ENCODE data around the gene ATP6V1F.

ATP6V1F gene

GRCh38 chr7:128858380-128859231, 4.0 kb upstream of the ATP6V1F start:
- TF ChIP-seq FOXK2 (IDR thresholded peaks at IDR 0.05) (no peak), PKNOX1 (IDR thresholded peaks at IDR 0.05) (no peak), SP1 (IDR thresholded peaks at IDR 0.05) (no peak), BHLHE40 (IDR thresholded peaks at IDR 0.05; ENCODE audit: borderline replicate concordance) (no peak), SUZ12 (IDR thresholded peaks at IDR 0.05) (no peak), HDGF (IDR thresholded peaks at IDR 0.05; ENCODE audit: borderline replicate concordance) (no peak)
- ChIA-PET POLR2A (no interaction called here), CTCF (no interaction called here)
- no peak for DNase-seq (ENCODE audit: extremely low spot score)

- POLR2A ChIA-PET: interaction anchor here (0.8 to 2.1 kb wide), 4 partner anchors 10 to 119 kb away, joined by 3 to 6 read pairs (median 3); no protein-coding TSS in a partner anchor
- CTCF ChIA-PET: interaction anchor here (0.5 to 1.5 kb wide), 5 partner anchors 21 to 1151 kb away, joined by 3 to 5 read pairs (median 3); no protein-coding TSS in a partner anchor
Measured at GRCh38 chr7:128859232-128860157, 3.2 kb upstream of the ATP6V1F start.

GRCh38 chr7:128860158-128861073, 2.2 kb upstream of the ATP6V1F start:
- ChIA-PET POLR2A (interaction anchor here (1.0 to 2.1 kb wide), 3 partner anchors 16 to 120 kb away, joined by 3 to 6 read pairs (median 3); no protein-coding TSS in a partner anchor), CTCF (interaction anchor here (0.6 to 1.5 kb wide), 4 partner anchors 20 to 1151 kb away, joined by 3 to 5 read pairs (median 4); no protein-coding TSS in a partner anchor)

More at GRCh38 chr7:128859232-128860157, 3.2 kb upstream of the ATP6V1F start:
- no peak for TF ChIP-seq ZNF384 (IDR thresholded peaks at IDR 0.05)
- no peak for TF ChIP-seq SP1 (IDR thresholded peaks at IDR 0.05)
- TF ChIP-seq CTBP1 (IDR thresholded peaks at IDR 0.05; ENCODE audit: borderline replicate concordance): no peak
- no peak for TF ChIP-seq TARDBP (IDR thresholded peaks at IDR 0.05)
- no peak for TF ChIP-seq NFRKB (IDR thresholded peaks at IDR 0.05)
- no peak for TF ChIP-seq SUZ12 (IDR thresholded peaks at IDR 0.05)
- no peak for TF ChIP-seq L3MBTL2 (conservative IDR thresholded peaks at IDR 0.05)
- no peak for TF ChIP-seq PKNOX1 (IDR thresholded peaks at IDR 0.05)
- no peak for TF ChIP-seq HDGF (IDR thresholded peaks at IDR 0.05; ENCODE audit: borderline replicate concordance)
- TF ChIP-seq ELF4 (IDR thresholded peaks at IDR 0.05): no peak
- TF ChIP-seq FOXM1 (IDR thresholded peaks at IDR 0.05; ENCODE audit: borderline replicate concordance): no peak
- TF ChIP-seq BHLHE40 (IDR thresholded peaks at IDR 0.05; ENCODE audit: borderline replicate concordance): no peak
- no peak for TF ChIP-seq LEF1 (IDR thresholded peaks at IDR 0.05; ENCODE audit: borderline replicate concordance)
- no peak for TF ChIP-seq FOXA1 (IDR thresholded peaks at IDR 0.05)
- no peak for TF ChIP-seq FOXK2 (IDR thresholded peaks at IDR 0.05)
- no peak for TF ChIP-seq ARNT (IDR thresholded peaks at IDR 0.05)
- DNase-seq (ENCODE audit: extremely low spot score): no peak

More at GRCh38 chr7:128860158-128861073, 2.2 kb upstream of the ATP6V1F start:
- DNase-seq (ENCODE audit: extremely low spot score): no peak
- TF ChIP-seq CTBP1 (IDR thresholded peaks at IDR 0.05; ENCODE audit: borderline replicate concordance) (no peak), SP1 (IDR thresholded peaks at IDR 0.05) (no peak), TARDBP (IDR thresholded peaks at IDR 0.05) (no peak), ELF4 (IDR thresholded peaks at IDR 0.05) (no peak), FOXM1 (IDR thresholded peaks at IDR 0.05; ENCODE audit: borderline replicate concordance) (no peak), BHLHE40 (IDR thresholded peaks at IDR 0.05; ENCODE audit: borderline replicate concordance) (no peak), ZNF384 (IDR thresholded peaks at IDR 0.05) (no peak), HDGF (IDR thresholded peaks at IDR 0.05; ENCODE audit: borderline replicate concordance) (no peak), L3MBTL2 (conservative IDR thresholded peaks at IDR 0.05) (no peak), NFRKB (IDR thresholded peaks at IDR 0.05) (no peak), PKNOX1 (IDR thresholded peaks at IDR 0.05) (no peak), FOXA1 (IDR thresholded peaks at IDR 0.05) (no peak), SUZ12 (IDR thresholded peaks at IDR 0.05) (no peak), FOXK2 (IDR thresholded peaks at IDR 0.05) (no peak), LEF1 (IDR thresholded peaks at IDR 0.05; ENCODE audit: borderline replicate concordance) (no peak), ARNT (IDR thresholded peaks at IDR 0.05) (no peak)
